Effector memory CD4-positive, alpha-beta T cell (primary cell): ENCODE data around the gene ETV3.

Source experiments
- DNase-seq, 3 donors: peaks; one replicate each; pipeline ENCODE4 v3.0.0-alpha.2; 2020
- H3K27ac ChIP-seq: 2 replicates; pipeline ENCODE4 v1.7.0; 2013; ENCODE audit warnings: mild to moderate bottlenecking, low read length, moderate library complexity; ENCODE audit not compliant: insufficient read depth, poor library complexity, severe bottlenecking
- H3K27me3 ChIP-seq: replicated peaks from 2 replicates; pipeline ENCODE4 v1.7.0; 2013; ENCODE audit warnings: mild to moderate bottlenecking, low read length; ENCODE audit not compliant: insufficient read depth, control insufficient read depth, poor library complexity, severe bottlenecking
- H3K36me3 ChIP-seq: 2 replicates; pipeline ENCODE4 v1.7.0; 2013; ENCODE audit warnings: mild to moderate bottlenecking, low read length, moderate library complexity; ENCODE audit not compliant: control insufficient read depth, insufficient read depth
- H3K4me1 ChIP-seq: 2 replicates; pipeline ENCODE4 v1.7.0; 2013; ENCODE audit warnings: low read length, mild to moderate bottlenecking; ENCODE audit not compliant: control insufficient read depth, insufficient read depth, poor library complexity, severe bottlenecking
- H3K4me3 ChIP-seq: 2 replicates; pipeline ENCODE4 v1.7.0; 2013; ENCODE audit warnings: low read length, low read depth, mild to moderate bottlenecking; ENCODE audit not compliant: insufficient read depth, poor library complexity, severe bottlenecking
- H3K9me3 ChIP-seq: 2 replicates; pipeline ENCODE4 v1.7.0; 2013; ENCODE audit warnings: mild to moderate bottlenecking, low read length, moderate library complexity; ENCODE audit not compliant: control insufficient read depth

ETV3 gene

DNA sequence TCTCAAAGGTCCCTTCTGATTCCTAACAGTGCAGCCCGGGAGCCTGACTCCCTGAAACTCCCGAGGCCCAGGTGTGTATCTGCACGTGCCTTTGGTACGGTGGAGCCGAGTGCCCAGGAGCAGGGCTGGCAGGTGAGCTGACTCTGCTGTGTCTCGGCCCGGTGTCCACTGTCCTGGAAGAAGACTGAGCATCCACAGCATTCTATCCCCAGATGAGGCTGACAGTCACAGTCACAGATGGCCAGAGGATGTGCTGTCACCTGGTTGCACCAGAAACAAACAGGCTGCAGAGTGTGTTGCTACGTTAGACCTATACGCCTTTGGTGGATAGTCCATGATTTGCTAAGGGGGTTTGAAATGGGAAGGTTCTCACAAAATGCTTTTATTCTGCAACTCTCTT lies 48.4 kb downstream of the ETV3 start:
- no peaks in the 10 kb centered on the region for H3K27me3 ChIP-seq
- no peaks in the 10 kb centered on the region for H3K9me3 ChIP-seq
- H3K27ac ChIP-seq, result no peak overlapping the region
- H3K4me1 ChIP-seq, result peaks cover 5% of the 10 kb centered on the region
- no peak for DNase-seq
- H3K4me3 ChIP-seq, result no peak overlapping the region
- H3K36me3 ChIP-seq, result no peaks in the 10 kb centered on the region

GRCh38 chr1:157088607-157089006 lies 49.6 kb downstream of the ETV3 start:
- Histone ChIP-seq H3K9me3 (no peaks in the 10 kb centered on the region), H3K27ac (no peak overlapping the region), H3K4me3 (no peak overlapping the region), H3K36me3 (no peaks in the 10 kb centered on the region), H3K27me3 (no peaks in the 10 kb centered on the region), H3K4me1 (peaks cover 5% of the 10 kb centered on the region)
- no peak for DNase-seq

DNA sequence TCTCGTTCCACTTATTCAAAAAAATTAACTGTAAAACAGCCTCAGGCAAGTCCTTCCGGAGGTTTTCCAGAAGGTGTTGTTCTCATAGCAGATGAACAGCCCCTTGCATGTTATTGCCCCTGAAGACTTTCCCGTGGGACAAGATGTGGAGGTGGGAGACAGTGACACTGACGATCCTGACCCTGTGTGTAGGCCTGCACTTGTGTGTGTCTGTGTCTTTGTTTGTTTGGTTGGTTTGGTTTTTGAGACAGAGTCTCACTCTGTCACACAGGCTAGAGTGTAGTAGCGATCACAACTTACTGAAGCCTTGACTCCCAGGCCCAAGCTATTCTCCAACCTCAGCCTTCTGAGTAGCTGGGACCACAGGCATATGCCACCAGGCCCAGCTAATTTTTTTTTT lies 51.2 kb downstream of the ETV3 start:
- H3K4me1 ChIP-seq, result peaks cover 5% of the 10 kb centered on the region
- no peak overlapping the region for H3K4me3 ChIP-seq
- H3K27ac ChIP-seq, result no peak overlapping the region
- H3K36me3 ChIP-seq, result no peaks in the 10 kb centered on the region
- no peaks in the 10 kb centered on the region for H3K9me3 ChIP-seq
- no peaks in the 10 kb centered on the region for H3K27me3 ChIP-seq
- DNase-seq, result no peak

GRCh38 chr1:157086299-157086698 lies 51.9 kb downstream of the ETV3 start:
- Histone ChIP-seq H3K9me3 (no peaks in the 10 kb centered on the region), H3K4me3 (no peak overlapping the region), H3K4me1 (peaks cover 5% of the 10 kb centered on the region), H3K36me3 (no peaks in the 10 kb centered on the region), H3K27ac (no peak overlapping the region), H3K27me3 (no peaks in the 10 kb centered on the region)
- DNase-seq, result no peak

DNA sequence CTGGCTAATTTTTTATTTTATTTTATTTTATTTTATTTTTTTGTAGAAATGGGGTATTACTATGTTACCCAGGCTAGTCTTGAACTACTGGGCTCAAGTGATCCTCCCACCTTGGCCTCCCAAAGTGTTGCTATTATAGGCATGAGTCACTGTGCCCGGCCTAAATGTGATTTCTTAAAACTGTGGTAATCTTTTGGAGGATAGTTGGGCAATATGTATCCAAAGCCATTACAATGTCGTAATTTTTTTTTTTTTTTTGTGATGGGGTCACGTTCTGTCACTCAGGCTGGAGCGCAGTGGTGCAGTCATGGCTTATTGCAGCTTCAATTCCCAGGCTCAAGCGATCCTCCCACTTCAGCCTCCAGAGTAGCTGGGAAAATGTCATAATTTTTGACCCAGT lies 52.8 kb downstream of the ETV3 start:
- Histone ChIP-seq H3K36me3 (no peaks in the 10 kb centered on the region), H3K4me1 (peaks cover 5% of the 10 kb centered on the region), H3K27me3 (no peaks in the 10 kb centered on the region), H3K27ac (no peak overlapping the region), H3K4me3 (no peak overlapping the region), H3K9me3 (no peaks in the 10 kb centered on the region)
- DNase-seq, result no peak

- no peaks in the 10 kb centered on the region for H3K27me3 ChIP-seq
- no peak for DNase-seq
- H3K36me3 ChIP-seq, result no peaks in the 10 kb centered on the region
- no peaks in the 10 kb centered on the region for H3K9me3 ChIP-seq
- no peak overlapping the region for H3K27ac ChIP-seq
- no peak overlapping the region for H3K4me3 ChIP-seq
- H3K4me1 ChIP-seq, result no peaks in the 10 kb centered on the region
Observed at GRCh38 chr1:157084720-157085119, 53.5 kb downstream of the ETV3 start.

DNA sequence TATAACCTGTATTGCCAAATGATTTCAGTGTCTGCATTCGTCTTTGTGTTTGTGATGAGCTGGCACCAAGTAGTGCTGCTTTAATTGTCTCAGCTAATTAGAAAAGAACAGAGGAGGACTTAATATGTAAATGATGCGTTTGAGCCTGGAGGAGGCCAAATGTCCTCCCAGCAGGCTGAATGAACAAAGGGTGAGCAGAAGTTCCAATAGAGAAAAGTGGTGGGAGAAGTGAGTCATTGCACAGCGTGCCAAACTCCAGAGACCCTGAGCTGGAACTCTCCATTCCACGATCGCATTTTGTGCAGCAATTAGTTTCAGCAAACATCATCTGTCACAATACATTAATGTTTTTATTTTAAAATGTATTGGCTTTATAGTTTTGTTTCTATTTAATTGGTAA lies 56.5 kb downstream of the ETV3 start:
- Histone ChIP-seq H3K4me1 (no peaks in the 10 kb centered on the region), H3K36me3 (no peaks in the 10 kb centered on the region), H3K27me3 (no peaks in the 10 kb centered on the region), H3K9me3 (no peaks in the 10 kb centered on the region), H3K4me3 (no peak overlapping the region), H3K27ac (no peak overlapping the region)
- no peak for DNase-seq

DNA sequence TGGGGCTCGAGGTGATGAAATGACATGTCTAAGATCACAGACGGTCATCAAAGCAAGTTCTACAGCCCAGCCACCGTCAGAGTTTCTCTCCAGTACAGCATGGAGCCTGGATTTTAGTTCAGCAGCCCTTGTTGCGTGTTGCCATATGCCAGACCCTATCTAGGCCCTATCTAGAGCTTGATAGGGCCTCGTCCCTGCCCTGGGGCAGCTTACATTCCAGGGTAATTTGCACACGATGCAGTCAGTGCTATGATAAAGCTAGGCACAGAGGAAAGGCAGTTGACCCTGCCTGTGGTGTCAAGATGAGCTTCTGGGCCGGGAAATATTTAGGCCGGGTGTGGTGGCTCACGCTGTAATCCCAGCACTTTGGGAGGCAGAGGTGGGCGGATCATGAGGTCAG lies 57.5 kb downstream of the ETV3 start:
- H3K27ac ChIP-seq, result no peak overlapping the region
- H3K36me3 ChIP-seq, result no peaks in the 10 kb centered on the region
- no peak overlapping the region for H3K4me3 ChIP-seq
- H3K4me1 ChIP-seq, result no peaks in the 10 kb centered on the region
- H3K27me3 ChIP-seq, result no peaks in the 10 kb centered on the region
- DNase-seq, result no peak
- no peaks in the 10 kb centered on the region for H3K9me3 ChIP-seq

DNA sequence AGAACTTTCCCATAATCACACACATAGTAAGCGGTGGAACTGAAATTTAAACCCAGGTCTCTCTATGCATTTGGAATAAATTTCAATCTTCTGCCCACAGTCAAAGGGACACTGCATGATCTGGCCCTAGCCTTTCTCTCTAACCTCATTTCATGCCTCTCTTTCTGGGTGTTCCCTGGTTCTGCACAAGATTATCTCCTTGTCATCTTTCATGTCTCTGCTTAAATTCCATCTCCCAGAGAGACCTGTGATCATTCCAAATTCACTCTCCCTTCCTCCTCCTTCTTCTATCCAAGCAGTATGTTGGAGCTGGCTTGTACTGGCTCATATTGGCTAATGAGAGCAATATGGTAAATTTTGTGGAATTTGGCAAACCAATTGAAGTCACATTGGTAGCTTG lies 60.8 kb downstream of the ETV3 start:
- Histone ChIP-seq H3K4me1 (no peaks in the 10 kb centered on the region), H3K4me3 (no peak overlapping the region), H3K36me3 (no peaks in the 10 kb centered on the region), H3K9me3 (no peaks in the 10 kb centered on the region), H3K27ac (no peak overlapping the region), H3K27me3 (peaks cover 8% of the 10 kb centered on the region)
- no peak for DNase-seq

GRCh38 chr1:157073944-157074685 lies 64.1 kb downstream of the ETV3 start:
- Histone ChIP-seq H3K9me3 (no peaks in the 10 kb centered on the region), H3K27me3 (peaks cover 11% of the 10 kb centered on the region), H3K27ac (no peak overlapping the region), H3K36me3 (no peaks in the 10 kb centered on the region), H3K4me3 (no peak overlapping the region), H3K4me1 (no peaks in the 10 kb centered on the region)
- DNase-seq, result no peak
